GM12878 (cell line): ENCODE results near the gene KCND2. TPM values are rescaled to one million over a fixed set of nuclear protein-coding genes. Genes with fewer than 3 reads are reported as not detected.

Experiments used
- BHLHE40 ChIP-seq, 2 experiments: fragments of 450-650 bp in 1 of 2; IDR thresholded peaks; 2 replicates each; pipeline ENCODE4 v1.6.1; 2011 to 2017; ENCODE audit warnings: low read depth in 2 of 2, borderline replicate concordance in 1 of 2, improper control_type of control experiment in 1 of 2, low read length in 1 of 2, mild to moderate bottlenecking in 1 of 2
- CBX5 ChIP-seq: sonication (generic); IDR thresholded peaks from 2 replicates; pipeline ENCODE4 v1.6.1; 2016; ENCODE audit warnings: low read depth, moderate library complexity, mild to moderate bottlenecking, inconsistent platforms
- CREB1 ChIP-seq: IDR thresholded peaks from 2 replicates; pipeline ENCODE4 v1.6.1; 2012; ENCODE audit warnings: low read depth, mild to moderate bottlenecking, inconsistent platforms
- EGR1 ChIP-seq, 2 experiments: IDR thresholded peaks; 1 replicate in 1 of 2; 2 replicates in 1 of 2; pipeline ENCODE4 v1.6.1; 2011 to 2012; ENCODE audit warnings: low read depth in 2 of 2, low read length in 2 of 2, borderline replicate concordance in 1 of 2, mild to moderate bottlenecking in 1 of 2, moderate library complexity in 1 of 2
- FOXK2 ChIP-seq: fragments of 450-650 bp; IDR thresholded peaks from 2 replicates; pipeline ENCODE4 v1.6.1; 2017; ENCODE audit warnings: mild to moderate bottlenecking, moderate library complexity
- GATAD2B ChIP-seq: fragments of 450-650 bp; conservative IDR thresholded peaks from 2 replicates; pipeline ENCODE4 v1.6.1; 2017; ENCODE audit warnings: low read depth, mild to moderate bottlenecking, moderate library complexity
- IKZF1 ChIP-seq: fragments of 450-650 bp; conservative IDR thresholded peaks from 2 replicates; pipeline ENCODE4 v1.6.1; 2017; ENCODE audit warnings: antibody characterized with exemption, mild to moderate bottlenecking
- JUND ChIP-seq: IDR thresholded peaks from 2 replicates; pipeline ENCODE4 v1.6.1; 2012; ENCODE audit warnings: low read depth, mild to moderate bottlenecking, low read length, improper control_type of control experiment, moderate library complexity
- MLLT1 ChIP-seq: fragments of 450-650 bp; IDR thresholded peaks from 2 replicates; pipeline ENCODE4 v1.6.1; 2016; ENCODE audit warnings: mild to moderate bottlenecking
- MTA2 ChIP-seq: fragments of 450-650 bp; IDR thresholded peaks from 2 replicates; pipeline ENCODE4 v1.6.1; 2016; ENCODE audit warnings: low read depth, mild to moderate bottlenecking, moderate library complexity
- MXI1 ChIP-seq: fragments of 150-350 bp; IDR thresholded peaks from 2 replicates; pipeline ENCODE4 v1.6.1; 2011; ENCODE audit warnings: low read depth, mild to moderate bottlenecking, inconsistent platforms, low read length, improper control_type of control experiment
- POLR2A ChIP-seq: IDR thresholded peaks from 2 replicates; pipeline ENCODE4 v1.6.1; 2011; ENCODE audit warnings: low read depth, mild to moderate bottlenecking, low read length
- SMARCA5 ChIP-seq: fragments of 450-650 bp; IDR thresholded peaks from 2 replicates; pipeline ENCODE4 v1.6.1; 2017; ENCODE audit warnings: mild to moderate bottlenecking
- SMC3 ChIP-seq: IDR thresholded peaks from 2 replicates; pipeline ENCODE4 v1.6.1; 2011; ENCODE audit warnings: low read length, improper control_type of control experiment, borderline replicate concordance
- TAF1 ChIP-seq: IDR thresholded peaks from 2 replicates; pipeline ENCODE4 v1.6.1; 2011; ENCODE audit warnings: mild to moderate bottlenecking, low read depth, low read length, borderline replicate concordance
- ZNF207 ChIP-seq: fragments of 450-650 bp; IDR thresholded peaks from 2 replicates; pipeline ENCODE4 v1.6.1; 2014; ENCODE audit warnings: antibody characterized with exemption, mild to moderate bottlenecking, borderline replicate concordance
- ZNF24 ChIP-seq: fragments of 450-650 bp; IDR thresholded peaks from 2 replicates; pipeline ENCODE4 v1.6.1; 2017; ENCODE audit warnings: antibody characterized with exemption, mild to moderate bottlenecking
- polyA plus RNA-seq, 11 experiments: library from polyadenylated mRNA; depleted of rRNA in 4 of 11; unstranded in 6 of 11; stranded (reverse) in 5 of 11; fragments of >200 nt; fragmentation: Nextera tagmentation in 4 of 11; fragmentation: Illumina TruSeq in 1 of 11; extraction: Ambion mirVana in 4 of 11; extraction: Trizol in 1 of 11; gene quantifications; 1 replicate in 1 of 11; 2 replicates in 10 of 11; pipeline versions ENCODE4 v1.2.1 to v1.2.3, GENCODE V29; 2011 to 2016; ENCODE audit warnings: inconsistent platforms in 2 of 11, missing spikeins in 2 of 11, low read depth in 1 of 11
- total RNA-seq, 4 experiments: library from RNA; depleted of rRNA in 3 of 4; stranded (reverse); fragments of >200 nt in 3 of 4; fragmentation: Illumina TruSeq in 1 of 4; extraction: Trizol in 1 of 4; gene quantifications; 2 replicates each; pipeline versions ENCODE4 v1.2.1 to v1.2.3, GENCODE V29; 2013 to 2021
- TF ChIP-seq, protein P1 (sequence below): IDR thresholded peaks from 2 replicates; pipeline ENCODE4 v1.6.1; 2012; ENCODE audit warnings: low read length, inconsistent platforms
- TF ChIP-seq, protein P2 (sequence below): fragments of 450-650 bp; IDR thresholded peaks from 2 replicates; pipeline ENCODE4 v1.6.1; 2018; ENCODE audit warnings: mild to moderate bottlenecking, low read depth, moderate library complexity; ENCODE audit not compliant: partially characterized antibody

Gene KCND2
- total and polyA plus RNA-seq, 10 of the 15 experiments (the other 5 are each of a cell fraction or from before 2014, with no cell fraction given) = 3.6 to 22.3 (median 6.3) TPM

DNA sequence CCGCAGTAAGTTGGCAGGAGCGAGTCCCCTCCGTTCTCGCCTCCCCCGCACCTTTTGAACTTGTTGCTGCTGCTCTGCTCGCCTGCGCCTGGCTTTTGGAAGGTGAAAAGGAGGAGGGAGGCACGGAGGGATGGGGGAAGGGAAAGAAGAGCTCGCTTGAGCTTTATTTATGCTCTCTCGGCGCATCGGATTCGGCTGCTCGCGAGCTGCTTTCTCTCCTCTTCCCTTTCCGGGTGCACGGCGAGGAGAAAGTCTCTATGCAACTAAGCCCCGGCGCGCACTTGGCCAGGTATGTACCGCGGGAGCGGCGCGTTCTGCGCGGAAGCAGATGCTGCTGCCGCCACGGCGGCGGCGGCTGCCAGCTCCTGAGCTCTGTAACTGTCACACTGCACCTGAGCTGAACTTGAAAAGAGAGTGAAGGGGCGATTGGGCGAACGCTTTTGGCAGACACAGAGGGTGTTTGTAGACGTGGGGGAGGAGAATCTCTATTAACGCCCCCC, 551 bp downstream of the KCND2 start (continued):
- TF ChIP-seq CBX5 (peak; percentile 88), TAF1 (0 out of 2 replicates have a peak, but pooled peaks have one; percentile 35), JUND (no peak), EGR1 (IDR thresholded peaks at IDR 0.05; ENCODE audit: borderline replicate concordance in 1 of 2, low read depth in 2 of 2, low read length in 2 of 2) (0 out of 3 replicates have a peak, but pooled peaks of 1 of the 2 experiments have one; percentile 27), ZNF24 (no peak), MLLT1 (0 out of 2 replicates have a peak, but pooled peaks have one; percentile 31), CREB1 (peak; percentile 57; the same call in 1 of the 2 replicates), MXI1 (no peak), FOXK2 (no peak), POLR2A (peak; percentile 76), MTA2 (0 out of 2 replicates have a peak, but pooled peaks have one; percentile 8), BHLHE40 (IDR thresholded peaks at IDR 0.05; ENCODE audit: borderline replicate concordance in 1 of 2, low read depth in 2 of 2, low read length in 1 of 2) (peak in 1 of 2 experiments; percentile 2; a peak in 1 of 4 replicates), SMC3 (no peak), GATAD2B (0 out of 2 replicates have a peak, but pooled peaks have one; percentile 23), IKZF1 (peak; percentile 25; the same call in 1 of the 2 replicates), SMARCA5 (0 out of 2 replicates have a peak, but pooled peaks have one; percentile 29), ZNF207 (no peak)
- TF ChIP-seq, protein P1, sequence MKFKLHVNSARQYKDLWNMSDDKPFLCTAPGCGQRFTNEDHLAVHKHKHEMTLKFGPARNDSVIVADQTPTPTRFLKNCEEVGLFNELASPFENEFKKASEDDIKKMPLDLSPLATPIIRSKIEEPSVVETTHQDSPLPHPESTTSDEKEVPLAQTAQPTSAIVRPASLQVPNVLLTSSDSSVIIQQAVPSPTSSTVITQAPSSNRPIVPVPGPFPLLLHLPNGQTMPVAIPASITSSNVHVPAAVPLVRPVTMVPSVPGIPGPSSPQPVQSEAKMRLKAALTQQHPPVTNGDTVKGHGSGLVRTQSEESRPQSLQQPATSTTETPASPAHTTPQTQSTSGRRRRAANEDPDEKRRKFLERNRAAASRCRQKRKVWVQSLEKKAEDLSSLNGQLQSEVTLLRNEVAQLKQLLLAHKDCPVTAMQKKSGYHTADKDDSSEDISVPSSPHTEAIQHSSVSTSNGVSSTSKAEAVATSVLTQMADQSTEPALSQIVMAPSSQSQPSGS = no peak
- TF ChIP-seq, protein P2, sequence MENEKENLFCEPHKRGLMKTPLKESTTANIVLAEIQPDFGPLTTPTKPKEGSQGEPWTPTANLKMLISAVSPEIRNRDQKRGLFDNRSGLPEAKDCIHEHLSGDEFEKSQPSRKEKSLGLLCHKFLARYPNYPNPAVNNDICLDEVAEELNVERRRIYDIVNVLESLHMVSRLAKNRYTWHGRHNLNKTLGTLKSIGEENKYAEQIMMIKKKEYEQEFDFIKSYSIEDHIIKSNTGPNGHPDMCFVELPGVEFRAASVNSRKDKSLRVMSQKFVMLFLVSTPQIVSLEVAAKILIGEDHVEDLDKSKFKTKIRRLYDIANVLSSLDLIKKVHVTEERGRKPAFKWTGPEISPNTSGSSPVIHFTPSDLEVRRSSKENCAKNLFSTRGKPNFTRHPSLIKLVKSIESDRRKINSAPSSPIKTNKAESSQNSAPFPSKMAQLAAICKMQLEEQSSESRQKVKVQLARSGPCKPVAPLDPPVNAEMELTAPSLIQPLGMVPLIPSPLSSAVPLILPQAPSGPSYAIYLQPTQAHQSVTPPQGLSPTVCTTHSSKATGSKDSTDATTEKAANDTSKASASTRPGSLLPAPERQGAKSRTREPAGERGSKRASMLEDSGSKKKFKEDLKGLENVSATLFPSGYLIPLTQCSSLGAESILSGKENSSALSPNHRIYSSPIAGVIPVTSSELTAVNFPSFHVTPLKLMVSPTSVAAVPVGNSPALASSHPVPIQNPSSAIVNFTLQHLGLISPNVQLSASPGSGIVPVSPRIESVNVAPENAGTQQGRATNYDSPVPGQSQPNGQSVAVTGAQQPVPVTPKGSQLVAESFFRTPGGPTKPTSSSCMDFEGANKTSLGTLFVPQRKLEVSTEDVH = no peak
